ENCODE results near the gene AHNAK.
A peak's percentile ranks its signal among the peaks of the same experiment; 100 is the strongest.
"Not testable (repeated sequence)": the region's sequence is repeated elsewhere in the genome, so short reads cannot be mapped to it uniquely, and the experiment has no call there.

AHNAK gene

DNA sequence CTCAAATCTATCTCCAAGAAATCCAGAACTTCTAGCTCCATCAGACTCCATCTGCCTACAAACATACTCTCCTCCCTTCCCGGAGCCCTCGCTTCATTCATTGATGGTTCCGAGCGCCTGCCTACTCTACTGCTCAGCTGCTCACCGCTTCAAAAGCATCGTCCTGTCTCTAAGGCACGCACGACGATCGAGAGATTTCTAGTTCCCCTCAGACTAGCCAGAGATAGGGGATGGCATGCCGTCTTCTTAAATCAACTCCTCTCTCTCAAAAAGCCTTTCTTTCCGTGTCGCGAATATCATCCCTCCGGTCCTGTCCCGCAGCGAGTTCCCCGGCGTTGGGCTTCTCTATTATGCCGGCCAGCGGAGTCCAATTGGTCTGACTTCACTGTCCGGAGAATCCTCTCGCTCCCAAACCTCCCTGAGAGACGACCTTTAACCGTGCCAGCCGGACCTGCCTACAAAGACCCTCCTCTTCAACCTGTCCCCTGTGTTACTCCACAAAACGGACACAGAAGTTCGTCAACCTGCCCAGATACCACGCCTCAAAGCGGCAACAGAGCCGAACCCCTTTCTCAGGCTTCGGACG is 26.5 kb upstream of the AHNAK start:
- ChIA-PET POLR2A (interaction anchor here (0.6 to 2.8 kb wide), 53 partner anchors 9 to 1612 kb away, joined by 3 to 113 read pairs (median 6); partner anchors contain the start of genes AHNAK, B3GAT3, C11orf98 and CSKMT), CTCF (interaction anchor here (1.0 to 1.6 kb wide), 7 partner anchors 12 to 148 kb away, joined by 3 to 13 read pairs (median 4); partner anchors contain the start of gene TUT1)
- Histone ChIP-seq H3K27ac (ENCODE audit: extremely low read depth, low read depth, low read length) (peak overlapping the region; percentile 99), H3K36me3 (ENCODE audit: control insufficient read depth in 2 of 2, insufficient read depth in 1 of 2, low read length in 2 of 2) (peaks cover 26 to 88% of the 10 kb centered on the region in 2 experiments; a peak in 2 of 3 replicates), H3K4me3 (ENCODE audit: low read depth, low read length) (peak overlapping the region; percentile 90), H3K4me1 (ENCODE audit: control insufficient read depth, insufficient read depth, low read length) (no peaks in the 10 kb centered on the region), H3K9me3 (ENCODE audit: control insufficient read depth, insufficient read depth, low read depth, low read length) (no peaks in the 10 kb centered on the region)
- TF ChIP-seq ZNF335 (tag by site-specific recombination; conservative IDR thresholded peaks at IDR 0.05) (0 out of 2 replicates have a peak, but pooled peaks have one; percentile 17), ZBTB17 (tag by site-specific recombination; IDR thresholded peaks at IDR 0.05) (peak; percentile 42; the same call in 1 of the 2 replicates), ZBTB21 (tag by site-specific recombination; IDR thresholded peaks at IDR 0.05) (no peak)

DNA sequence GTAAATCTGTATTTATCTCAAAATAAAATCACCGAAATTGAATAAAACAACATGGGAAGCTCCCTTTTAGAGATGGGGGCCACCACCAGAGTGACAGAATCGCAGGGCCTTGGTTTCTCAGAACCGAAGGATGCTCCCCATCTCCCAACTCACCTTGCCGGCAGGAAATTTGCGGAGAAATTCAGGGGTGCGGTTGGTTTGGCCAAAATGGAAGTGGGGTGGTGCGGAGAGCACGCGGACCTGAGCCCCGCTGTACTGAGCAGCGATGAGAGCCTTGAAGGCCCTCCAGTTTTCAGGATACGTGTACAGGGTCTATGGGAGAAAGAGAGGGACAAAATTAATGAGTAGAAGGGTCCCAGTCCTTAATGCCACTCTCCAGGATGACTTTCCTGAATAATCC is 25.8 kb upstream of the AHNAK start:
- ChIA-PET POLR2A (interaction anchor here (1.0 to 2.8 kb wide), 5 partner anchors 9 to 269 kb away, joined by 3 to 20 read pairs (median 5); partner anchors contain the start of genes MTA2 and TUT1), CTCF (interaction anchor here (1.2 to 2.0 kb wide), 5 partner anchors 13 to 148 kb away, joined by 3 to 8 read pairs (median 4); partner anchors contain the start of gene TUT1)
- TF ChIP-seq ZFP37 (tag by site-specific recombination; IDR thresholded peaks at IDR 0.05) (no peak), BCL11B (tag by site-specific recombination; IDR thresholded peaks at IDR 0.05; ENCODE audit: low read depth) (no peak)
- peak overlapping the region; percentile 90 for H3K4me3 ChIP-seq (ENCODE audit: low read depth, low read length)
- H3K36me3 ChIP-seq (ENCODE audit: control insufficient read depth in 2 of 2, insufficient read depth in 1 of 2, low read length in 2 of 2) = peaks cover 31 to 87% of the 10 kb centered on the region in 2 experiments; a peak in 2 of 3 replicates
- H3K27ac ChIP-seq (ENCODE audit: extremely low read depth, low read depth, low read length) = peak overlapping the region; percentile 99
- no peaks in the 10 kb centered on the region for H3K9me3 ChIP-seq (ENCODE audit: control insufficient read depth, insufficient read depth, low read depth, low read length)
- H3K4me1 ChIP-seq (ENCODE audit: control insufficient read depth, insufficient read depth, low read length) = no peaks in the 10 kb centered on the region

DNA sequence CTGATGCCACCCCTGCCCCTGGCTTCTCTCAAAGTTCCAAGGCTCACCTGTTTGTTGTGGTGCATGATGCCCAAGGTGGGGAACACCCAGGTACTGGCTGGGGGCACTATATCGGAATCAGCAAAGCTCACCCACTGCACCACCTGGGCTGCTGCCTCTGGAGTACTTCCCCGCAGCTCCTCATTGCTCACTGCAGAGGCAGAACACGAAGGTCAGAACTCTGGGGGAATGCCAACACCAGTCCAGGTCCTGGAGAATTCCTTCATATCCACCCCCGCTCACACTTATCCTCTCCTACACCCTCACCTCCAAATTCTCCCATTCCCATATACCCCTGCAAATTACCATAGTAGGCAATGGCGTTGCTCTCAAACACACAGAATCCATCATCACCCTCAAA is 24.9 kb upstream of the AHNAK start:
- POLR2A ChIA-PET = interaction anchor here (0.6 to 2.8 kb wide), 4 partner anchors 19 to 270 kb away, joined by 3 to 20 read pairs (median 3); partner anchors contain the start of genes B3GAT3 and TUT1
- H3K4me1 ChIP-seq (ENCODE audit: control insufficient read depth, insufficient read depth, low read length); H3K9me3 ChIP-seq (ENCODE audit: control insufficient read depth, insufficient read depth, low read depth, low read length); H3K27ac ChIP-seq (ENCODE audit: extremely low read depth, low read depth, low read length); H3K4me3 ChIP-seq (ENCODE audit: low read depth, low read length): not testable (repeated sequence)
- H3K36me3 ChIP-seq (ENCODE audit: control insufficient read depth in 2 of 2, insufficient read depth in 1 of 2, low read length in 2 of 2) = peaks cover 37 to 87% of the 10 kb centered on the region in 2 experiments; a peak in 2 of 3 replicates
- CTCF ChIA-PET = interaction anchor here (0.7 to 2.0 kb wide), 4 partner anchors 12 to 177 kb away, joined by 3 to 8 read pairs (median 4); no protein-coding TSS in a partner anchor

DNA sequence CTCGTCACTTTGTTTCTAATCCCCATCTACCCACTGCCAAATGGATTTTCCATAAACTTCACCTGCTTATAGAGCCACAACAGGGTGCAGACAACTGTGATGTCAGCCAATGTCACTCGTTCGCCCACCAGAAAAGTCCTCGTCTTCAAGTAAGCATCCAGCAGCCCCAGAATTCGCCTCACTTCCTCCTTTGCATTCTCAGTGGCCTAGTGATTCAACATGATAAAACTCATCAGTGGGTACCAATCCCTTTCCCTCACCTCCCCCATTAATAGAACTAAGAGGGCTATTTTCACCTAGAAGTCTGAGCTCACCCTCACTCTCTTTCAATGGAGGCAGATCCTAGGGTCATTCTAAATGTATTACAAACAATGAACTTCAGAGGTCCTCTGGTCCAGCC is 24.3 kb upstream of the AHNAK start:
- H3K36me3 ChIP-seq (ENCODE audit: control insufficient read depth in 2 of 2, insufficient read depth in 1 of 2, low read length in 2 of 2) = peaks cover 41 to 87% of the 10 kb centered on the region in 2 experiments; a peak in 2 of 3 replicates
- CTCF ChIA-PET = interaction anchor here (1.0 to 2.0 kb wide), 4 partner anchors 11 to 176 kb away, joined by 4 to 8 read pairs (median 4); no protein-coding TSS in a partner anchor
- H3K4me3 ChIP-seq (ENCODE audit: low read depth, low read length); H3K9me3 ChIP-seq (ENCODE audit: control insufficient read depth, insufficient read depth, low read depth, low read length); H3K4me1 ChIP-seq (ENCODE audit: control insufficient read depth, insufficient read depth, low read length); H3K27ac ChIP-seq (ENCODE audit: extremely low read depth, low read depth, low read length): not testable (repeated sequence)
- POLR2A ChIA-PET = interaction anchor here (0.6 to 2.8 kb wide), 4 partner anchors 9 to 51 kb away, joined by 3 to 20 read pairs (median 3); partner anchors contain the start of genes B3GAT3 and TUT1

DNA sequence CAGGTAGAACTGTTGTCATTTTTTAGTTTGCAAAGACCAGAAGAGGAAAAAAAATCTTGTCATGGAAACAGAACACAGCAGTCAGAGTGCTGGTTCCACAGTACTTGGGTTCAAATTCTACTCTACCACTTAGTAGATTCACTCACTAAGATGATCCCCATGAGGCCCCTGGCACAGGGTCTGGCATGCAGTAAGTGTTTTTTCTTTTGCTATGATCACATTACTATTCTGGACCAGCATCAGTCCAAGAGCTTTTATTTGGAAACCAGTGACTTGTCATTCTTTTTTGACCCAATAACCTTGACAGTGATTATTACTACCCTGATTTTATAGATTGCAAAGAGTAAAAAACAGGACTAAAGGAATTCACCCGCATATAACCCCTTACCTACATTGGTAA is 23.0 kb upstream of the AHNAK start:
- POLR2A ChIA-PET = interaction anchor here (0.6 to 1.5 kb wide), 6 partner anchors 8 to 199 kb away, joined by 3 to 7 read pairs (median 3); partner anchors contain the start of genes MTA2 and TUT1
- H3K36me3 ChIP-seq (ENCODE audit: control insufficient read depth in 2 of 2, insufficient read depth in 1 of 2, low read length in 2 of 2) = peaks cover 41 to 87% of the 10 kb centered on the region in 2 experiments; a peak in 2 of 3 replicates
- H3K4me1 ChIP-seq (ENCODE audit: control insufficient read depth, insufficient read depth, low read length) = no peaks in the 10 kb centered on the region
- no peak overlapping the region for H3K4me3 ChIP-seq (ENCODE audit: low read depth, low read length)
- CTCF ChIA-PET = interaction anchor here (0.6 to 1.6 kb wide), 10 partner anchors 9 to 1212 kb away, joined by 3 to 6 read pairs (median 4); no protein-coding TSS in a partner anchor
- H3K27ac ChIP-seq (ENCODE audit: extremely low read depth, low read depth, low read length) = no peak overlapping the region
- no peaks in the 10 kb centered on the region for H3K9me3 ChIP-seq (ENCODE audit: control insufficient read depth, insufficient read depth, low read depth, low read length)
- TF ChIP-seq, protein P1, sequence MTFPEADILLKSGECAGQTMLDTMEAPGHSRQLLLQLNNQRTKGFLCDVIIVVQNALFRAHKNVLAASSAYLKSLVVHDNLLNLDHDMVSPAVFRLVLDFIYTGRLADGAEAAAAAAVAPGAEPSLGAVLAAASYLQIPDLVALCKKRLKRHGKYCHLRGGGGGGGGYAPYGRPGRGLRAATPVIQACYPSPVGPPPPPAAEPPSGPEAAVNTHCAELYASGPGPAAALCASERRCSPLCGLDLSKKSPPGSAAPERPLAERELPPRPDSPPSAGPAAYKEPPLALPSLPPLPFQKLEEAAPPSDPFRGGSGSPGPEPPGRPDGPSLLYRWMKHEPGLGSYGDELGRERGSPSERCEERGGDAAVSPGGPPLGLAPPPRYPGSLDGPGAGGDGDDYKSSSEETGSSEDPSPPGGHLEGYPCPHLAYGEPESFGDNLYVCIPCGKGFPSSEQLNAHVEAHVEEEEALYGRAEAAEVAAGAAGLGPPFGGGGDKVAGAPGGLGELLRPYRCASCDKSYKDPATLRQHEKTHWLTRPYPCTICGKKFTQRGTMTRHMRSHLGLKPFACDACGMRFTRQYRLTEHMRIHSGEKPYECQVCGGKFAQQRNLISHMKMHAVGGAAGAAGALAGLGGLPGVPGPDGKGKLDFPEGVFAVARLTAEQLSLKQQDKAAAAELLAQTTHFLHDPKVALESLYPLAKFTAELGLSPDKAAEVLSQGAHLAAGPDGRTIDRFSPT (tag by site-specific recombination; IDR thresholded peaks at IDR 0.05) = no peak
- TF ChIP-seq ZNF202 (tag by site-specific recombination; IDR thresholded peaks at IDR 0.05; ENCODE audit: borderline replicate concordance) (no peak), YY2 (tag by site-specific recombination; IDR thresholded peaks at IDR 0.05) (no peak), ZNF624 (tag by site-specific recombination; IDR thresholded peaks at IDR 0.05) (no peak), ZNF214 (tag by site-specific recombination; IDR thresholded peaks at IDR 0.05; ENCODE audit: borderline replicate concordance) (no peak), ZNF433 (tag by site-specific recombination; IDR thresholded peaks at IDR 0.05; ENCODE audit: low read depth) (no peak), RBAK (tag by site-specific recombination; IDR thresholded peaks at IDR 0.05) (no peak), EGR2 (tag by site-specific recombination; IDR thresholded peaks at IDR 0.05; ENCODE audit: low read depth) (no peak), ZNF843 (tag by site-specific recombination; IDR thresholded peaks at IDR 0.05) (no peak), ZIC2 (tag by site-specific recombination; IDR thresholded peaks at IDR 0.05) (no peak), ZNF16 (tag by site-specific recombination; IDR thresholded peaks at IDR 0.05; ENCODE audit: low read depth) (no peak), IKZF3 (tag by site-specific recombination; IDR thresholded peaks at IDR 0.05) (no peak), HOXD13 (CRISPR knock-in tag; IDR thresholded peaks at IDR 0.05; ENCODE audit: borderline replicate concordance) (no peak)

All from HEK293 (cell line).